ENCODE measurements around the gene MALT1. TPM values are rescaled to one million over a fixed set of nuclear protein-coding genes. Genes with fewer than 3 reads are reported as not detected.

MALT1 gene
- total RNA-seq, 1 experiment from 2014 or later = 19.6 TPM

GRCh38 chr18:58657494-58657893 lies 13.8 kb upstream of the MALT1 start:
- intact Hi-C loops (cut with micrococcal nuclease; ENCODE audit: unreplicated experiment) = no loop called here
- H3F3A ChIP-seq (ENCODE audit: insufficient read depth, low read depth) = no peaks in the 10 kb centered on the region
- H3K4me3 ChIP-seq = no peak overlapping the region
- POLR2A ChIA-PET (ENCODE audit: unreplicated experiment) = no interaction called here
- BruUV-seq (replicated peaks) = no TSS peak
- no peaks in the 10 kb centered on the region for H4K20me1 ChIP-seq (ENCODE audit: insufficient read depth)
- CTCF ChIA-PET = no interaction called here
- no peak overlapping the region for H3K27ac ChIP-seq
- H3K4me2 ChIP-seq = no peak overlapping the region
- no peak overlapping the region for H2AFZ ChIP-seq
- no peaks in the 10 kb centered on the region for H3K36me3 ChIP-seq (ENCODE audit: low read depth)
- H3K4me1 ChIP-seq (replicated peaks; ENCODE audit: insufficient read depth) = peaks cover 6% of the 10 kb centered on the region; the same call in 1 of the 2 replicates
- DNase-seq = no peak
- H3K27me3 ChIP-seq (ENCODE audit: insufficient read depth, low read depth) = no peaks in the 10 kb centered on the region
- peaks cover 4% of the 10 kb centered on the region; the same call in 1 of the 2 replicates for H3K9me3 ChIP-seq (ENCODE audit: insufficient read depth, low read depth)
- no peaks in the 10 kb centered on the region for H3K9me2 ChIP-seq (ENCODE audit: insufficient read depth)
- no peaks in the 10 kb centered on the region for H3K79me2 ChIP-seq (ENCODE audit: low read depth)
- TF ChIP-seq CTCF (conservative IDR thresholded peaks at IDR 0.05) (no peak), EZH2 (IDR thresholded peaks at IDR 0.05; ENCODE audit: low read depth) (no peak)

- intact Hi-C loops (cut with micrococcal nuclease; ENCODE audit: unreplicated experiment) = no loop called here
- ChIA-PET POLR2A (ENCODE audit: unreplicated experiment) (no interaction called here), CTCF (no interaction called here)
- Histone ChIP-seq H3K4me2 (no peak overlapping the region), H4K20me1 (ENCODE audit: insufficient read depth) (no peaks in the 10 kb centered on the region), H2AFZ (no peak overlapping the region), H3K27ac (no peak overlapping the region), H3K4me3 (no peak overlapping the region), H3K27me3 (ENCODE audit: insufficient read depth, low read depth) (no peaks in the 10 kb centered on the region), H3K9me2 (ENCODE audit: insufficient read depth) (no peaks in the 10 kb centered on the region), H3F3A (ENCODE audit: insufficient read depth, low read depth) (no peaks in the 10 kb centered on the region), H3K4me1 (replicated peaks; ENCODE audit: insufficient read depth) (no peaks in the 10 kb centered on the region), H3K9me3 (ENCODE audit: insufficient read depth, low read depth) (no peaks in the 10 kb centered on the region), H3K79me2 (ENCODE audit: low read depth) (no peaks in the 10 kb centered on the region), H3K36me3 (ENCODE audit: low read depth) (no peaks in the 10 kb centered on the region)
- BruUV-seq (replicated peaks) = no TSS peak
- no peak for TF ChIP-seq EZH2 (IDR thresholded peaks at IDR 0.05; ENCODE audit: low read depth)
- TF ChIP-seq CTCF (conservative IDR thresholded peaks at IDR 0.05) = no peak
- DNase-seq = no peak
Observed at GRCh38 chr18:58659691-58660090, 11.6 kb upstream of the MALT1 start.

- Histone ChIP-seq H3K79me2 (ENCODE audit: low read depth) (no peaks in the 10 kb centered on the region), H3K27ac (no peak overlapping the region), H3F3A (ENCODE audit: insufficient read depth, low read depth) (no peaks in the 10 kb centered on the region), H3K9me3 (ENCODE audit: insufficient read depth, low read depth) (no peaks in the 10 kb centered on the region), H3K4me1 (replicated peaks; ENCODE audit: insufficient read depth) (0 out of 2 replicates have a peak, but pooled peaks cover 4% of the 10 kb centered on the region), H2AFZ (no peak overlapping the region), H3K36me3 (ENCODE audit: low read depth) (no peaks in the 10 kb centered on the region), H3K4me3 (no peak overlapping the region), H3K9me2 (ENCODE audit: insufficient read depth) (no peaks in the 10 kb centered on the region), H4K20me1 (ENCODE audit: insufficient read depth) (no peaks in the 10 kb centered on the region), H3K27me3 (ENCODE audit: insufficient read depth, low read depth) (no peaks in the 10 kb centered on the region), H3K4me2 (no peak overlapping the region)
- ChIA-PET POLR2A (ENCODE audit: unreplicated experiment) (no interaction called here), CTCF (no interaction called here)
- BruUV-seq (replicated peaks) = no TSS peak
- DNase-seq = no peak
- intact Hi-C loops (cut with micrococcal nuclease; ENCODE audit: unreplicated experiment) = no loop called here
- TF ChIP-seq CTCF (conservative IDR thresholded peaks at IDR 0.05) (no peak), EZH2 (IDR thresholded peaks at IDR 0.05; ENCODE audit: low read depth) (no peak)
Observed at GRCh38 chr18:58660915-58661314, 10.3 kb upstream of the MALT1 start.
